Activated CD8-positive, alpha-beta memory T cell treated with anti-CD3 and anti-CD28 coated beads, Interleukin-2, amount 10 ng/mL, durations not matched to agents 7 days and 5 days (primary cell): ENCODE results near the gene PARP15. TPM values are rescaled to one million over a fixed set of nuclear protein-coding genes. Genes with fewer than 3 reads are reported as not detected.

Source experiments
- ATAC-seq: fragments of 150-1000 bp; cut with Tn5 transposase; one replicate; pipeline ENCODE4 v1.10.0; 2021; ENCODE audit warnings: moderate library complexity
- CTCF ChIA-PET: fragments of 350-600 bp; sonication (Branson Sonifier 250); formaldehyde crosslinking; loops from one replicate; lab custom pipeline; 2021; ENCODE audit warnings: antibody characterized with exemption; lab: Charles Lee
- DNase-seq: peaks from one replicate; pipeline ENCODE4 v3.0.0-alpha.2; 2020
- H3K27ac Mint-ChIP-seq: one replicate; pipeline ENCODE4 v1.8.0; 2021; ENCODE audit warnings: mild to moderate bottlenecking, mixed read lengths
- H3K27me3 Mint-ChIP-seq: one replicate; pipeline ENCODE4 v1.8.0; 2021; ENCODE audit warnings: mixed read lengths
- H3K36me3 Mint-ChIP-seq: one replicate; pipeline ENCODE4 v1.8.0; 2021; ENCODE audit warnings: mild to moderate bottlenecking, mixed read lengths
- H3K4me1 Mint-ChIP-seq: one replicate; pipeline ENCODE4 v1.8.0; 2021; ENCODE audit warnings: mixed read lengths
- H3K4me3 Mint-ChIP-seq: one replicate; pipeline ENCODE4 v1.8.0; 2021; ENCODE audit warnings: mild to moderate bottlenecking, moderate library complexity, mixed read lengths
- H3K9me3 Mint-ChIP-seq: one replicate; pipeline ENCODE4 v1.8.0; 2022; ENCODE audit warnings: low read depth, mixed read lengths
- total RNA-seq, 2 experiments: library from RNA; stranded (reverse); gene quantifications; one replicate each; pipeline ENCODE4 v1.2.3, GENCODE V29; 2021

Gene PARP15
- total RNA-seq, 2 experiments from 2014 or later, result 36.1 to 40.6 TPM

- H3K27me3 Mint-ChIP-seq, result no peaks in the 10 kb centered on the region
- no peak overlapping the region for H3K27ac Mint-ChIP-seq
These were observed 25.6 kb downstream of the PARP15 start for GRCh38 chr3:122603056-122603455.

GRCh38 chr3:122606330-122606729 is 28.9 kb downstream of the PARP15 start:
- peaks cover 52% of the 10 kb centered on the region for H3K36me3 Mint-ChIP-seq
- H3K27ac Mint-ChIP-seq, result no peak overlapping the region
- DNase-seq (no peak), ATAC-seq (no peak)
- peaks cover 7% of the 10 kb centered on the region for H3K9me3 Mint-ChIP-seq
- CTCF ChIA-PET, result no interaction called here
- H3K4me3 Mint-ChIP-seq, result no peak overlapping the region
- H3K27me3 Mint-ChIP-seq, result no peaks in the 10 kb centered on the region
- H3K4me1 Mint-ChIP-seq, result peaks cover 26% of the 10 kb centered on the region

More at GRCh38 chr3:122603056-122603455, 25.6 kb downstream of the PARP15 start:
- Mint-ChIP-seq H3K36me3 (peaks cover 42% of the 10 kb centered on the region), H3K4me1 (peaks cover 8% of the 10 kb centered on the region), H3K9me3 (peaks cover 2% of the 10 kb centered on the region), H3K4me3 (no peak overlapping the region)
- ATAC-seq (no peak), DNase-seq (no peak)
- CTCF ChIA-PET, result no interaction called here

DNA sequence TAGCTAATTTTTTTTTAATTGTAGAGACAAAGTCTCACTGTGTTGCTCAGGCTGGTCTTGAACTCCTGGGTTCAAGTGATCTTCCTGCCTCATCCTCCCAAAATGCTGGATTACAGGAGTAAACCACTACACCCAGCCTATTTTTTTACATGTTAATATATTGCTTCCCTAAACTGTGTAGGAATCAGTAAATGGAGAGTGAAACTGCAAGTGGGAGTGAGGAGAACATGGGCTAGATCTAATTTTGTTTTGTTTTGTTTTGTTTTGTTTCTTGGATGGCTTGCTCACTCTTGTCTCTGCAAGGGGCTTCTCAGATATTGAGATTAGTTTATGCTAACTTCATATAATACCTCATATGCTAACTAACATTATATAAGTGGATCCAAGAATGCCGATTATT is 31.5 kb downstream of the PARP15 start:
- Mint-ChIP-seq H3K9me3 (peaks cover 8% of the 10 kb centered on the region), H3K4me3 (no peak overlapping the region), H3K27me3 (no peaks in the 10 kb centered on the region), H3K4me1 (peaks cover 25% of the 10 kb centered on the region), H3K27ac (peak overlapping the region; percentile 73), H3K36me3 (peaks cover 49% of the 10 kb centered on the region)
- DNase-seq, result no peak
- CTCF ChIA-PET, result no interaction called here
- ATAC-seq, result no peak

DNA sequence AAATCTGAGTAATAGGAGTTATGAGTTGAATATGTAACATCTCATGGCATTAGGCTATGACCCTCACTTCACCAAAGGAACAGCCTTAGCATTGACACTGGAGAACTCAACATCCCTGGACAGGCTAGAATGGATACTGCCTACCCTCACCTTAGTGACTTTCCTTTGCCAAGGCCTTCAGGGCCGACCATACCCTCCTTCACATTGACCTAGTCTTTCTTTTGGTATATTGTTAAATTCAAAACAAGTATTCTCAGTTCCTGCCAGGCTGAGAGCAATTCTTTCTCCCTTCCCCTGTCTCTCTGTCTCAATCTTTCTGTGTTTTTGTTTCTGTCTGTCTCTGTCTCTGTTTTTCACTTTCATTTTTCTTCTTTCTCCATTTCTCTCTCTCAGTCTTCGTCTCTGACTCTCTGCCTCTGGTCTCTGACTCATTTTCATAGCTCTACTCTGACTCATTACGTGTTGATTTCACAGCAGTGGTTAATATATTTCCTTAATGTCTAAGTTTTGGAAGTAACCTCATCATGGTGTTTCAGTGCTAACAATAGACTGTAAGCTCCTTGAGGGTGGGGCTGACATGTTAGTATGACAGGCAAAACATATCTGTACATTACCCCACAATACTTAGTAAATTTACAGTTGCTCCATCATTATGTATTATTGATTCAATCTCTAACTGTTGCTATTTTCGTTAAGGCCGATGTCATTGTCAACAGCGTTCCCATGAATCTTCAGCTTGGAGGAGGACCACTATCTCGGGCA is 32.5 kb downstream of the PARP15 start:
- CTCF ChIA-PET, result interaction anchor here (0.9 kb wide), 2 partner anchors 51 to 69 kb away, joined by 3 read pairs; no protein-coding TSS in a partner anchor
- DNase-seq (peak; percentile 50), ATAC-seq (peak; percentile 96)
- Mint-ChIP-seq H3K36me3 (peaks cover 54% of the 10 kb centered on the region), H3K27me3 (no peaks in the 10 kb centered on the region), H3K4me1 (peaks cover 25% of the 10 kb centered on the region), H3K27ac (peak overlapping the region; percentile 89), H3K9me3 (peaks cover 8% of the 10 kb centered on the region), H3K4me3 (peak overlapping the region; percentile 56)

- CTCF ChIA-PET, result no interaction called here
- DNase-seq (no peak), ATAC-seq (no peak)
- Mint-ChIP-seq H3K36me3 (peaks cover 62% of the 10 kb centered on the region), H3K27ac (no peak overlapping the region), H3K4me1 (peaks cover 29% of the 10 kb centered on the region), H3K27me3 (no peaks in the 10 kb centered on the region), H3K4me3 (no peak overlapping the region), H3K9me3 (peaks cover 8% of the 10 kb centered on the region)
These were observed 35.2 kb downstream of the PARP15 start for GRCh38 chr3:122612696-122613095.

DNA sequence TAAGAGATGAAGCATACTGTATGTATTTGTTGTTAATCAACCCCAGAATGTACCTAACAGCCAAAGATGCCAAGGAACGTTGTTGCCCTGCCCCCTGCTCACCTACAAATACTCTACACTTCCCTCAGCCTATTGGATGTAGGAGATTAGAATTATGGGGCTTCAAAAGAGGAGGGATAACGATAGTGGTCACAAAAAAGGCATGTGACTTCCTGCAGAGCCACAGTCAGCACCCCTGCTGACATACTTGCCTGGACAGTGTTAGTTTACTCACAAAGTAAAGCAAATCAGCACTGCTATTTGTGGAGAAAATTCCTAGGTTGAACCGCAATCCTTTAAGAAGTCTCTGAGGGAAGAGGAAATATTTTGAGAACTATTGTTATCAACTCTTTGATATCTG is 37.9 kb downstream of the PARP15 start:
- H3K4me1 Mint-ChIP-seq, result peaks cover 13% of the 10 kb centered on the region
- H3K36me3 Mint-ChIP-seq, result peaks cover 64% of the 10 kb centered on the region
- H3K9me3 Mint-ChIP-seq, result peaks cover 8% of the 10 kb centered on the region
- H3K27ac Mint-ChIP-seq, result no peak overlapping the region
- DNase-seq (no peak), ATAC-seq (peak; percentile 30)
- H3K4me3 Mint-ChIP-seq, result no peak overlapping the region
- CTCF ChIA-PET, result no interaction called here
- no peaks in the 10 kb centered on the region for H3K27me3 Mint-ChIP-seq

DNA sequence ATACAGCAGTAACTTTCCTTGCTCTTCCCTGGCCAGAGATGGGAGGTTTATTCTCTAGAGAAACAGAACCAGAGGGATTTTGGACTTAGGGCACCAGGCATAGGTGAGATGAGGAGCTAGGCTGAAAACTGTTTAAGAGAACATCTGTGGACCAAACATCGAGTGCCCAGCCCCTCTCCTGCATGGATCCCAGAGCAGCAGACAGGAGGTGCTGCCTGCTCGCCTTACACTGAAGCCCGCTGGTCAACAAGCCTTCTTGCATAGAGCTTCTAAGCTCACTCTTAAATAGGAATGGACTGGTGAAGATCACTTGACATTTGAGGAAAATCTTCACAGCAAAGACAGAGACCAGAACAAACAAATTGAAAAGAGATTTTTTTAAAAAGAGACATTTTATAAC is 41.2 kb downstream of the PARP15 start:
- no peak for ATAC-seq
- CTCF ChIA-PET, result no interaction called here
- H3K36me3 Mint-ChIP-seq, result peaks cover 57% of the 10 kb centered on the region

GRCh38 chr3:122619040-122619439 is 41.6 kb downstream of the PARP15 start:
- DNase-seq (no peak), ATAC-seq (no peak)
- no peaks in the 10 kb centered on the region for H3K9me3 Mint-ChIP-seq
- H3K27ac Mint-ChIP-seq, result no peak overlapping the region
- peaks cover 6% of the 10 kb centered on the region for H3K4me1 Mint-ChIP-seq
- H3K36me3 Mint-ChIP-seq, result peaks cover 57% of the 10 kb centered on the region
- CTCF ChIA-PET, result interaction anchor here (0.7 to 2.3 kb wide), 2 partner anchors 14 to 35 kb away, joined by 3 to 7 read pairs; no protein-coding TSS in a partner anchor
- no peaks in the 10 kb centered on the region for H3K27me3 Mint-ChIP-seq
- no peak overlapping the region for H3K4me3 Mint-ChIP-seq

More for the DNA sequence above, 41.2 kb downstream of the PARP15 start:
- Mint-ChIP-seq H3K27me3 (no peaks in the 10 kb centered on the region), H3K27ac (no peak overlapping the region), H3K4me1 (peaks cover 6% of the 10 kb centered on the region), H3K9me3 (no peaks in the 10 kb centered on the region), H3K4me3 (no peak overlapping the region)
- no peak for DNase-seq

GRCh38 chr3:122620399-122620798 is 42.9 kb downstream of the PARP15 start:
- H3K36me3 Mint-ChIP-seq, result peaks cover 48% of the 10 kb centered on the region
- CTCF ChIA-PET, result interaction anchor here (0.8 to 2.3 kb wide), 3 partner anchors 12 to 20 kb away, joined by 3 to 7 read pairs (median 5); no protein-coding TSS in a partner anchor

DNA sequence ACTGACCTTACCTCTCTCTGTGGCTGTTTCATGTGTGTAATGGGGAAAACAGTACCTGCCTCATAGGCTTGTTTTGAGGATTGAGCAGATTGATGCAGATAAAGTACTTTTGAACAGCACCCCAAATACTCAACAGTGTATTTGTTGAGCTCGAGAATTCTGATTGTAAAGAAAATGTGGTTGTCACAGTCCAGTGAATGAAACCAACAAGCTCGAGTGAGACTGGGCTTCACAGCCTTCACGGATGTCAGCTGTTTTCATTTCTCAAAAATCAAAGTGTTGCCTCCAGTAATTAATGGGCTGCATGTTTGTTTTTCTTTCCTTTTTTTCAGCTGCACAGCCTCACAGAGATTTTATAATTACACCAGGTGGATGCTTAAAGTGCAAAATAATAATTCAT is 43.7 kb downstream of the PARP15 start:
- Mint-ChIP-seq H3K4me3 (no peak overlapping the region), H3K27me3 (no peaks in the 10 kb centered on the region), H3K36me3 (peaks cover 48% of the 10 kb centered on the region), H3K27ac (no peak overlapping the region), H3K9me3 (no peaks in the 10 kb centered on the region), H3K4me1 (peaks cover 2% of the 10 kb centered on the region)
- DNase-seq (no peak), ATAC-seq (no peak)
- CTCF ChIA-PET, result interaction anchor here (0.9 to 2.3 kb wide), 4 partner anchors 12 to 48 kb away, joined by 3 to 7 read pairs (median 4); no protein-coding TSS in a partner anchor

More at GRCh38 chr3:122620399-122620798, 42.9 kb downstream of the PARP15 start:
- ATAC-seq (no peak), DNase-seq (no peak)
- no peak overlapping the region for H3K4me3 Mint-ChIP-seq
- H3K27ac Mint-ChIP-seq, result no peak overlapping the region
- no peaks in the 10 kb centered on the region for H3K9me3 Mint-ChIP-seq
- no peaks in the 10 kb centered on the region for H3K27me3 Mint-ChIP-seq
- peaks cover 3% of the 10 kb centered on the region for H3K4me1 Mint-ChIP-seq

DNA sequence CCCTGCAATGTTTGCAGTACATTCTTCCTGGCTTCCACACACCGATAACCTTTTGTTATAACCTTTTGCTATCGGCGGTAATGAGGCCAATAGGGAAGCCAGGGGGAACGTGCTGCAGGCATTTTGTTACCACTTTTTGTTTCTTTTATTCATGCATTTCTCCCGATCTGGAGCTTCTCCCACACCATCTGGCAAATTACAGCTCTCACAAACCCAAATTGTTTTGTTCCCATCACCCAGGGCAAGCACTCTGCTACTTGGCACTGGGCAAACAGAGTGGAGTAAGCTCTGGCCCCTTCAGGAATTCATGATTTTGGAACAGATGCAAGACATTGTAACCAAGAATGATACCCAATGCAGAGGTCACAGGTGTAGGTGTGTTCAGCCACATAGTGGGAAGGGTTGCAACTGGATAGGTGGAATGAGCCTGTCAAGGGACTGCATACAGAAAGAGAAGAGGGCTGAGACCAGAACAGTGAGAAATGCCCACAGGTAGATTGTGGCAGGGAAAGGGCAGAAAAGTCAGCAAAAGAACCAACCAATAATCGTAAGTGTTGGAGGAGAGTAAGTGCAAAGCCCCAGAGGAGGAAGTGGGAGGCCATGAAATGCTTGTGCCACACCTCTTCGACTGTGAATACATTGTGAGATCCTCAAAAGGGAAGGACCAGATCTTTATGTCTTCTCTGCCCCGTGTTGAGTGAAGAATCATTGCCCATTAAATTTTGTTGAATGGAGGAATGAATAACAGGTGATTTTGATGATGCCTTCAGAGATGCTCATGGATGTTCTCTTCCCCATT is 45.8 kb downstream of the PARP15 start:
- no peak for ATAC-seq
- Mint-ChIP-seq H3K27ac (no peak overlapping the region), H3K4me3 (no peak overlapping the region), H3K36me3 (peaks cover 47% of the 10 kb centered on the region), H3K27me3 (no peaks in the 10 kb centered on the region), H3K9me3 (no peaks in the 10 kb centered on the region), H3K4me1 (peaks cover 2% of the 10 kb centered on the region)
- no peak for DNase-seq
- CTCF ChIA-PET, result no interaction called here

GRCh38 chr3:122626515-122627180 is 49.2 kb downstream of the PARP15 start:
- ATAC-seq (no peak), DNase-seq (no peak)
- CTCF ChIA-PET, result no interaction called here
- Mint-ChIP-seq H3K4me3 (no peak overlapping the region), H3K9me3 (no peaks in the 10 kb centered on the region), H3K36me3 (peaks cover 33% of the 10 kb centered on the region), H3K27me3 (no peaks in the 10 kb centered on the region), H3K27ac (no peak overlapping the region), H3K4me1 (peaks cover 5% of the 10 kb centered on the region)

- DNase-seq (no peak), ATAC-seq (no peak)
- CTCF ChIA-PET, result no interaction called here
- Mint-ChIP-seq H3K4me3 (no peak overlapping the region), H3K36me3 (peaks cover 28% of the 10 kb centered on the region), H3K4me1 (peaks cover 5% of the 10 kb centered on the region), H3K27me3 (no peaks in the 10 kb centered on the region), H3K27ac (no peak overlapping the region), H3K9me3 (no peaks in the 10 kb centered on the region)
These were observed 49.9 kb downstream of the PARP15 start for GRCh38 chr3:122627301-122627700.
